Keratinocyte (primary cell): ENCODE measurements around the gene AFF2. TPM values are rescaled to one million over a fixed set of nuclear protein-coding genes. Genes with fewer than 3 reads are reported as not detected.

Experiments
- DNase-seq: peaks from one replicate; pipeline ENCODE4 v3.0.0-alpha.2; 2011; ENCODE audit warnings: low read depth, missing footprints, low spot score
- FAIRE-seq: peaks from 2 replicates; lab custom pipeline; 2011; peaks lifted over from hg19 to GRCh38; lab: Jason Lieb, UNC
- H2AFZ ChIP-seq: 2 replicates; pipeline ENCODE4 v1.6.0; 2012; ENCODE audit warnings: low read length, control low read depth, inconsistent platforms; ENCODE audit not compliant: control insufficient read depth
- H3K27ac ChIP-seq: 2 replicates; pipeline ENCODE4 v1.5.1; 2011; ENCODE audit warnings: low read length; ENCODE audit not compliant: control insufficient read depth, insufficient read depth
- H3K27me3 ChIP-seq: 3 replicates; pipeline ENCODE4 v1.6.0; 2011; ENCODE audit warnings: low read length; ENCODE audit not compliant: control insufficient read depth, insufficient read depth; ENCODE audit errors: extremely low read depth
- H3K36me3 ChIP-seq, 2 experiments: 2 replicates in 1 of 2; 3 replicates in 1 of 2; pipeline ENCODE4 v1.5.1; 2011; ENCODE audit warnings: low read length in 2 of 2, mild to moderate bottlenecking in 1 of 2; ENCODE audit not compliant: control insufficient read depth in 2 of 2, insufficient read depth in 2 of 2; ENCODE audit errors: extremely low read depth in 1 of 2
- H3K4me1 ChIP-seq: 3 replicates; pipeline ENCODE4 v1.5.1; 2011; ENCODE audit warnings: low read length; ENCODE audit not compliant: control insufficient read depth, insufficient read depth; ENCODE audit errors: extremely low read depth
- H3K4me2 ChIP-seq: 3 replicates; pipeline ENCODE4 v1.6.0; 2011; ENCODE audit warnings: low read depth, low read length; ENCODE audit not compliant: control insufficient read depth, insufficient read depth; ENCODE audit errors: extremely low read depth
- H3K4me3 ChIP-seq, 3 experiments: fragments of 200-600 bp in 1 of 3; sonication (generic) in 1 of 3; 2 replicates in 2 of 3; 3 replicates in 1 of 3; pipeline ENCODE4 v1.5.1; 2011 to 2016; ENCODE audit warnings: low read length in 3 of 3, mild to moderate bottlenecking in 3 of 3, control low read depth in 2 of 3, inconsistent platforms in 1 of 3, low read depth in 1 of 3, mixed read lengths in 1 of 3, mixed run types in 1 of 3, moderate library complexity in 1 of 3; ENCODE audit not compliant: control insufficient read depth in 2 of 3, insufficient read depth in 2 of 3; ENCODE audit errors: extremely low read depth in 1 of 3
- H3K79me2 ChIP-seq: 2 replicates; pipeline ENCODE4 v1.6.0; 2012; ENCODE audit warnings: low read length; ENCODE audit not compliant: control insufficient read depth, insufficient read depth
- H3K9ac ChIP-seq: 3 replicates; pipeline ENCODE4 v1.6.0; 2011; ENCODE audit warnings: low read length; ENCODE audit not compliant: control insufficient read depth, insufficient read depth; ENCODE audit errors: extremely low read depth
- H3K9me1 ChIP-seq: 3 replicates; pipeline ENCODE4 v1.6.0; 2011; ENCODE audit warnings: low read length; ENCODE audit not compliant: control insufficient read depth, insufficient read depth; ENCODE audit errors: extremely low read depth
- H3K9me3 ChIP-seq: 2 replicates; pipeline ENCODE4 v1.5.1; 2012; ENCODE audit warnings: low read depth, low read length; ENCODE audit not compliant: control insufficient read depth
- H4K20me1 ChIP-seq: 3 replicates; pipeline ENCODE4 v1.6.0; 2011; ENCODE audit warnings: low read length; ENCODE audit not compliant: control insufficient read depth, insufficient read depth; ENCODE audit errors: extremely low read depth
- EZH2 ChIP-seq: IDR thresholded peaks from one replicate; pipeline ENCODE4 v1.6.1; 2012; ENCODE audit warnings: inconsistent platforms, mild to moderate bottlenecking, low read length, moderate library complexity
- dilution Hi-C: fragments of 300-500 bp; cut with MboI; formaldehyde crosslinking; loops from one replicate; pipeline ENCODE4 v1.7.0; 2020; ENCODE audit warnings: low sequenced_read_pairs; ENCODE audit not compliant: extremely low pct_ligation_motif_present
- polyA plus RNA-seq, 5 experiments: library from polyadenylated mRNA; depleted of rRNA in 3 of 5; stranded (reverse) in 3 of 5; stranded (forward) in 1 of 5; unstranded in 1 of 5; fragments of >200 nt; gene quantifications; 1 replicate in 1 of 5; 2 replicates in 3 of 5; 3 replicates in 1 of 5; pipeline versions ENCODE4 v1.2.1 to v1.2.3, GENCODE V29; 2011 to 2012; ENCODE audit warnings: missing spikeins in 2 of 5, low read depth in 1 of 5, low replicate concordance in 1 of 5
- TF ChIP-seq, protein P1 (sequence below), 3 experiments: IDR thresholded peaks in 1 of 3; conservative IDR thresholded peaks in 1 of 3; optimal IDR thresholded peaks in 1 of 3; 2 replicates in 2 of 3; 3 replicates in 1 of 3; pipeline versions ENCODE3 to v1.5.1; 2011; ENCODE audit warnings: low read length in 3 of 3, mild to moderate bottlenecking in 3 of 3, moderate library complexity in 2 of 3, control low read depth in 1 of 3, inconsistent platforms in 1 of 3; ENCODE audit not compliant: insufficient read depth in 2 of 3; ENCODE audit errors: extremely low read depth in 1 of 3

AFF2 gene
- polyA plus RNA-seq, 1 donor (not counting 4 experiments of a cell fraction or from before 2014, with no cell fraction given): 0.01 TPM

DNA sequence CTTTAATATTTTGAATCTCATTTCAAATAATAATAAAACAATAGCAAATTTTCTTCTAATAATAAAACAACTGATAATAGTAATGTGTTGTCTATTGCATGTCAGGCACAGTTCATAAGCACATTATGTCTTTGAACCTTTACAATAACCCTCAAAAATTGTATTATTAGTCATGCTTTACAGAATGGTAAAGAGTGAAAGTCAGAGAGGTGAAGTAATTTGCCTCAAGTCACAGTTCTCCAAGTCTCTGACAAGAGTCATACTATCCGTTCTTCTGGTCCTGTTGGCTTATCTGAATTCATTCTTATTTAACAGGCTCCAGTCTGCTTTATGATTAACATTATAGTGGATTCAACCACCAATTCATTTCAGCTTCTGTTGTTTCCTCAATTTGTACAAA lies 313.0 kb downstream of the AFF2 start:
- Histone ChIP-seq H3K4me1 (no peaks in the 10 kb centered on the region), H3K9me1 (no peaks in the 10 kb centered on the region), H3K9ac (no peak overlapping the region), H3K4me2 (no peak overlapping the region), H3K27ac (no peak overlapping the region), H4K20me1 (no peaks in the 10 kb centered on the region), H3K9me3 (no peaks in the 10 kb centered on the region), H3K36me3 (no peaks in the 10 kb centered on the region), H3K27me3 (no peaks in the 10 kb centered on the region), H3K4me3 (no peak overlapping the region), H3K79me2 (no peaks in the 10 kb centered on the region), H2AFZ (no peak overlapping the region)
- DNase-seq (no peak), FAIRE-seq (no peak)
- TF ChIP-seq EZH2: no peak
- TF ChIP-seq, protein P1, sequence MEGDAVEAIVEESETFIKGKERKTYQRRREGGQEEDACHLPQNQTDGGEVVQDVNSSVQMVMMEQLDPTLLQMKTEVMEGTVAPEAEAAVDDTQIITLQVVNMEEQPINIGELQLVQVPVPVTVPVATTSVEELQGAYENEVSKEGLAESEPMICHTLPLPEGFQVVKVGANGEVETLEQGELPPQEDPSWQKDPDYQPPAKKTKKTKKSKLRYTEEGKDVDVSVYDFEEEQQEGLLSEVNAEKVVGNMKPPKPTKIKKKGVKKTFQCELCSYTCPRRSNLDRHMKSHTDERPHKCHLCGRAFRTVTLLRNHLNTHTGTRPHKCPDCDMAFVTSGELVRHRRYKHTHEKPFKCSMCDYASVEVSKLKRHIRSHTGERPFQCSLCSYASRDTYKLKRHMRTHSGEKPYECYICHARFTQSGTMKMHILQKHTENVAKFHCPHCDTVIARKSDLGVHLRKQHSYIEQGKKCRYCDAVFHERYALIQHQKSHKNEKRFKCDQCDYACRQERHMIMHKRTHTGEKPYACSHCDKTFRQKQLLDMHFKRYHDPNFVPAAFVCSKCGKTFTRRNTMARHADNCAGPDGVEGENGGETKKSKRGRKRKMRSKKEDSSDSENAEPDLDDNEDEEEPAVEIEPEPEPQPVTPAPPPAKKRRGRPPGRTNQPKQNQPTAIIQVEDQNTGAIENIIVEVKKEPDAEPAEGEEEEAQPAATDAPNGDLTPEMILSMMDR (optimal IDR thresholded peaks at IDR 0.05 in 1 of 3, IDR thresholded peaks at IDR 0.05 in 1 of 3, conservative IDR thresholded peaks at IDR 0.05 in 1 of 3; ENCODE audit: extremely low read depth in 1 of 3, insufficient read depth in 2 of 3, low read length in 3 of 3): no peak
- dilution Hi-C loops: no loop called here

DNA sequence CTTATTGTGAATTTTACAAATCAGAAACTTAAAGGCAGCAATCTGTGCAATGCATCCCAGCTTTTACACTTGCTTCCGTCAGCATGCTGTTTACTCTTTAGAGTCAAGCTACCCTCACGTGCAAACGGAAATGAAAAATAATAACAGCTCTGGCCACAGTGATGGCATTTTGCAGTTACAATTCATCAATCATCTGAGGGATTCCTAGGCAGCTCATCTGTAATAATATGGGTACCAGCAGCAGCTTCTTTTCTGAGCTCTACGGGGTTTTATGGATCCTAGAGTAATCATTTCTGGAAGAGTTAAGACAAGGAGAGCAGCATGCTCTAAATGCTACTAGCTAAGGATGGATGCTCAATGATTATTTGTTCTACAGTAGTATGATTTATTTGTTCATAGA lies 313.6 kb downstream of the AFF2 start:
- no peak for DNase-seq
- Histone ChIP-seq H4K20me1 (no peaks in the 10 kb centered on the region), H2AFZ (no peak overlapping the region), H3K4me3 (no peak overlapping the region), H3K9me3 (no peaks in the 10 kb centered on the region), H3K27ac (no peak overlapping the region), H3K9me1 (no peaks in the 10 kb centered on the region), H3K36me3 (no peaks in the 10 kb centered on the region), H3K79me2 (no peaks in the 10 kb centered on the region), H3K4me2 (no peak overlapping the region), H3K27me3 (no peaks in the 10 kb centered on the region), H3K9ac (no peak overlapping the region), H3K4me1 (no peaks in the 10 kb centered on the region)
- TF ChIP-seq, protein P1 (optimal IDR thresholded peaks at IDR 0.05 in 1 of 3, IDR thresholded peaks at IDR 0.05 in 1 of 3, conservative IDR thresholded peaks at IDR 0.05 in 1 of 3; ENCODE audit: extremely low read depth in 1 of 3, insufficient read depth in 2 of 3, low read length in 3 of 3): no peak
- TF ChIP-seq EZH2: no peak
- no peak for FAIRE-seq
- dilution Hi-C loops: no loop called here
